GM21367 (cell line): ENCODE data around the gene OPRL1.

Source experiments
- ATAC-seq: cut with Tn5 transposase; IDR thresholded peaks from one replicate; pipeline ENCODE4 v1.9.1; 2021; ENCODE audit not compliant: unreplicated experiment

The OPRL1 gene

DNA sequence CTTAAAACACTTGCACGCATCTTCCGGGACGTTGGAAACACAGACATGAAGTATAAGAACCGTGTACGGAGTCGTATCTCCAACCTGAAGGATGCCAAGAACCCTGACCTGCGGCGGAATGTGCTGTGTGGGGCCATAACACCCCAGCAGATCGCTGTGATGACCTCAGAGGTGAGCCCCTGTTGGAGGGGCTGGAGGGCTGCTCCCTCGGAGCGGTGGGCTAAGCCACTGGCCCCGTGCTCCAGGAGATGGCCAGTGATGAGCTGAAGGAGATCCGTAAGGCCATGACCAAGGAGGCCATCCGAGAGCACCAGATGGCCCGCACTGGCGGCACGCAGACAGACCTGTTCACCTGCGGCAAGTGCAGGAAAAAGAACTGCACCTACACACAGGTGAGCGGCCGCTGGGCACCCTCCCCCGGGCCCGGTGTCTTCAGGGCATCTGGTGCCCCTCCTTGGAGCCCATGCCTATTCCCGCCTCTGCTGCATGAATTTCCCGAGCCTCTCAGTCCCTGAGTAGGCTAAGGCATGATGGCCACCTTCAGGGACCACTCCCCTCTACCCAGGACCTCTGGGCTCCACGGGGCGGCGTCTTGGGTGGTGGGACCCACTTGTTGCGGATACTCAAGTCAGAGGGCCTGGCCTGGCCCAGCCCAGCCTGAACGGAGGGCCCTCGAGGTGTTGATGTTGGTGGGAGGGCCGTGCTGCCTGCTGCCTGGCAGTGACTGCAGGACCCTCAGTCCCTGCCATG is 9.5 kb upstream of the OPRL1 start:
- ATAC-seq, result no peak

DNA sequence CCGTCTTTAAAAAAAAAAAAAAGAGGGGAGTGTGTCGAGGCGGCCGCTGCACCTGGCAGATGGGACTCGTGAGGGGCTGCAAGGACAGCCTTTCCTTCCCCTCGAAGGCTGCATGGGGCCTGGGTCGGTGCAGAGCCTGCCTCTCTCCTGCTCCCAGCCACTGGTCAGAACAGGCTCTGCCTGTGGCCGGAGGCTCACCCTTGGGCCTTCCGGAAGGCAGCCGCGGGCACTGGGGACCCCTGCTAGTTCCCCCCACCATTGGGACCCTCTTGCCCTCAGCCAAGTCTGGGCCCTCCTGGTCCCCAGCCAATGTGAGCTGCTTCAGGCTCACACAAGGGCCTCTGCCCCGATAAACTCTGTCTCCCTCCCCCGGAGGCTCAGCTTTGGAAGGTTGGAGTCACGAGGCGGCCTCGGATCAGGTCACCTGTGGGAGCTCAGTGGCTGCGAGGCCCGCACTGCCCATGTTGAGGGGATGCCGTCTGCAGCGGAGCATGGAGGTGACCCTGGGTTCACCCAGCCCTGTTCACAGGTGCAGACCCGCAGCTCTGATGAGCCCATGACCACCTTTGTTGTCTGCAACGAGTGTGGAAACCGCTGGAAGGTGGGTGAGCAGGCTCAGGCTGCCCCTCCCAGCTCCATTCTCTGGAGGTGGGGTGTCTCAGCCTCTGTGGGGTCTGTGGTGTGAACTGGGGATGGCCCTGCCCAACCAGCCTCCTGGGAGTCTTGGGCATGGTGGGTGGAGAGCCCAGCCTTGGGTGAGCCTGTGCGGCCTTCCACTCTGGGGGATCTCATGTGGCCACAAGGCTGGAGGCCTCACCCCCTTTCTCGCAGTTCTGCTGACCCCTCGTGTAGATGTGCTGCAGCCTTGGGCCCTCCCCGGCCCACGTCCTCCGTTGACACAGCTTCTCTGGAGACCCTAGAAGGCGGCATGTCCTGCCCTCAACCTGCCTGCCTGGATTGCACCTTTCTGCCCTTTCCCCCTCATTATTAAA is 8.2 kb upstream of the OPRL1 start:
- ATAC-seq, result no peak

DNA sequence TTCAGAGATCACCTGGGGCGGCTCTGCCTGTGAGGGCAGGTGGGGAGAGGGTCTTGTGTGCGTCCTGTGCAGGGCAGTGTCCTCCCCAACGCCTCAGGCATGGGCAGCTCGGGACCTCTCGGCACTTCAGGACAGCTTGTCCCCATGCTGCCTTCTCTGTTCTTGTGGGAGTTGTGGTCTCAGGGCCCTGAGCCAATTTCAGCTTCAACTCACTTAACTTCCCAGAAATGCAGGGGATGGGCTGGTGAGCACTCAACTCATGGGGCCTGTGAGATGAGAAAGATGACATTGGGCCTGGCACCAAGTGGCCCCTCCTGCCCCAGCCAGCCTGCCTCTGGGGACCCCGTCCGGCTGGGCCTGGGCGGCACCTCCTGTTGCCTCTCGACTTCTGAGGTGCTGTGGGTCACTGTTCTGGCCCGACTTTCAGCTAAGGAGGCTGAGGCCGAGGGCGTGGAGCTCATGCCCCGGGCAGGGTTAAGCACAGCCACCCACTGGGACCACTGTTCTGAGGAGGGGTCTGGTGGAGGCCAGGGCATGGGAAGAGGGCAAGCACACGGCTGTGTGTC is 7.3 kb upstream of the OPRL1 start:
- no peak for ATAC-seq

DNA sequence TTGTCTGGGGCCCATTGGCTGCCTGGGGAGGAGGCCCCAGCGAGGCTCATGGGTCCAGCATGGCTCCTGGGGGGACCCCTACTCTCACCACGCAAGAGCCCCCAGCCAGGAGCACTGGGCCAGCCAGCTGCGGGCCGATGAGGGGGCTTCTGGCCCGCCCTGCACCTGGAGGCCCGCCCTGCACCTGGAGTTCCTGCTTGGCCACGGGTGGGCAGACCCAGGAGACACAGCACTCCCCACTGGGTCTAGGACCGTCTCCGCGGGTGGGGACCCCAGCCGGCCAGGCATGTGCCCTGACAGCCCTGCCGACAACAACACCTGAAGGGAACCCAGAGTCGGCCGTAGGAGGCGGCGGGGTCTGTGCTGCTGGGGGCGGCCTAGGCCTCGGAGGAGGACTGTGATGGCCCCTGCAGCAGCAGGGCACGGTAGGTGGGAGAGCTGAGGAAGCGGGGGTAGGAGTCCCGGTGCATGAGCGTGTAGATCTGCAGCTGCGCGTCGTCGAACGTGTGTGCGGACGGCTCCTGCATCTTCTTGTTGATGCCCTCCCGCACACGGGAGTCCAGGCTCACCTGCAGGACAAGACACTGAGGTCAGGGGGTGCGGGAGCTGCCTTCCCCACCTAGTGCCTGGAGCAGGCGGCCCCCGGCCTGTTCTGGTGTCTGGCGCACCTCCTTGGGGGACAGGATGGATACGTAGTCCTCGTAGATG is 6.3 kb upstream of the OPRL1 start:
- ATAC-seq, result no peak

- ATAC-seq, result no peak
Measured at GRCh38 chr20:64074184-64074789, 5.6 kb upstream of the OPRL1 start.

DNA sequence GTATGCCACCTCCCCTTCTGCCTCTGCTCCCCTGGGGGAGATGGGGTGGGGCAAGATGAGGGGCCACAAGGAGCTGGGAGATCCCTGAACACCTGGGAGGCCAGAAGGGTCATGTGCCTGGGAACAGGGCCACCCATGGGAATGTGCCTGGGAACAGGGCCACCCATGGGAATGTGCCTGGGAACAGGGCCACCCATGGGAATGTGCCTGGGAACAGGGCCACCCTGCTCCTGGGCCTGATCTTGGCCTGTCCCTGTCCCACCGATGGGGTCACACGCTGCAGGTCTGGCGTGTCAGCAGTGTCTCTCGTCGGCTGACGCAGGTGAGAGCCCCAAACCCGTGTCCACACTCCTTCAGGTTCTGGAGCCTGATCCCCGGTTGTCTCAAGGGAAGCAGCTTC is 4.9 kb upstream of the OPRL1 start:
- no peak for ATAC-seq

DNA sequence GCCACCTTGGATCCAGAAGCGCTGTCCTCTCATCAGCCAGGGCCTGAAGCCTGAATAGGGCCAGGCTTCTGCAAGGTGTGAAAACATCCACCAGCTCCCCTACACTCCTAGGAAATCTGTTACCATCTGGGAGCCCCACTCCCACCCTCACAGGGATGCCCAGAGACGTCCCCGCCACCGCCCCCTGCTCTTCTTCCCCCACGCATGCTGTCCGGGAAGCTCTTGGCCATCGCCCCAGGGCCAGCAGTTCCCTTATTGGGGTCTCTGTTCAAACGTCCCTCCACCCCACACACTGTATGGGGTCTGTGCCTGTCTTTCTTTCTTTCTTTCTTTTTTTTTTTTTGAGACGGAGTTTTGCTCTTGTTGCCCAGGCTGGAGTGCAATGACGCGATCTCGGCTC is 4.3 kb upstream of the OPRL1 start:
- no peak for ATAC-seq

- no peak for ATAC-seq
Measured at GRCh38 chr20:64076061-64076997, 3.6 kb upstream of the OPRL1 start.

DNA sequence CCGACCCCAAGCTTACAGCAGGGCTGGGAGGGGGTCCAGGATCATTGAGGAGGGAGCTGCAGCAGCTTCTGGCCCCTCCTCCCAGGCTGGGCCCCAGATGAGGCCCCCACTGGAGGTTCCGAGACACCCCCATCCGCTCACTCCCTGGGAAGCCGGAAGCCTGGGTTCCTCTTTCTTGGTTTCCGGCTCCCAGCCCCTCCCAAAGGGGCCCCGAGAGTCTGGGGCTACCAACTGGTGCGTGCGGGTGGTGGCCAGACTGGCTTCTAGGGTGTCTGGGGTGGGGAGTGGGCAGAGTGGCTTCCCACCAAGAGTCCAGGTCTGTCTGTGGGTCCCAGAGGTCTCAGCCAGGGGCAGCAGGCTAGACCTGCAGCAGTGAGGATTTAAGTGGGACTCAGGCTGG is 2.8 kb upstream of the OPRL1 start:
- ATAC-seq, result no peak

DNA sequence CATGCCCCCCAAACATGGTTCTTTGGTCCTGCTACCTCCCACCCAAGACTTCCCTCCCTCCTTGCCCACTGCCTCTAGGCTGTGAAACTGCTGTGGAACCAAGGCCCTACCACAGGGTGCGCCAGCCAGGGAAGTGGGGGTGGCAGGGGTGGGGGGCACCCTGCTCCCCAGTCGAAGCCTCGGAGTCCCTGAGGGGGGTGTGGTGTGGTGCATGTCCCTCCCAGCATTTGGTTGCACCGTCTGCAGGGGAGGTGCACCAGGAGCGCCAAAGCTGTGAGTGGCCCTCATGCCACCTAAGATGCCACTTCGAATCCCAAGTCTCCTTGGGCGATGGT is 2.4 kb upstream of the OPRL1 start:
- no peak for ATAC-seq

GRCh38 chr20:64077876-64078551 is 1.9 kb upstream of the OPRL1 start:
- ATAC-seq, result no peak

- no peak for ATAC-seq
Measured at GRCh38 chr20:64078934-64079272, 979 bp upstream of the OPRL1 start.

- no peak for ATAC-seq
Measured at GRCh38 chr20:64079273-64080012, 439 bp upstream of the OPRL1 start, which contains the start of gene RGS19. Gene RGS19, minus strand, starts transcription at chr20:64079518. Its CDS starts 2,632 bp downstream, at chr20:64076886.

GRCh38 chr20:64080813-64081623 is 1.1 kb downstream of the OPRL1 start:
- ATAC-seq, result no peak

- no peak for ATAC-seq
Measured at GRCh38 chr20:64081624-64081964, 1.7 kb downstream of the OPRL1 start.

- no peak for ATAC-seq
Measured at GRCh38 chr20:64082126-64082731, 2.3 kb downstream of the OPRL1 start.

GRCh38 chr20:64082820-64083377 is 3.0 kb downstream of the OPRL1 start:
- no peak for ATAC-seq
